Mesothelial cell of epicardium (in vitro differentiated cells): ENCODE measurements around the gene CTR9. TPM values are rescaled to one million over a fixed set of nuclear protein-coding genes. Genes with fewer than 3 reads are reported as not detected.

Experiments
- DNase-seq, 2 experiments: peaks; one replicate each; pipeline ENCODE4 v3.0.0; 2021; ENCODE audit warnings: low spot score in 2 of 2; ENCODE audit not compliant: unreplicated experiment in 2 of 2
- H3K27ac Mint-ChIP-seq: 2 replicates; pipeline ENCODE4 v1.8.0; 2021; ENCODE audit warnings: mixed read lengths
- H3K27me3 Mint-ChIP-seq: 2 replicates; pipeline ENCODE4 v1.8.0; 2021; ENCODE audit warnings: low read depth, mixed read lengths
- H3K36me3 Mint-ChIP-seq: 2 replicates; pipeline ENCODE4 v1.8.0; 2021; ENCODE audit warnings: mixed read lengths
- H3K4me1 Mint-ChIP-seq: 2 replicates; pipeline ENCODE4 v1.8.0; 2021; ENCODE audit warnings: mixed read lengths
- H3K4me3 Mint-ChIP-seq: 2 replicates; pipeline ENCODE4 v1.8.0; 2021; ENCODE audit warnings: mild to moderate bottlenecking, moderate library complexity, mixed read lengths
- H3K9me3 Mint-ChIP-seq: 2 replicates; pipeline ENCODE4 v1.8.0; 2021; ENCODE audit warnings: mixed read lengths
- total RNA-seq: library from RNA; stranded (reverse); gene quantifications from 3 replicates; pipeline ENCODE4 v1.2.1, GENCODE V29; 2021
- TF ChIP-seq, protein P1 (sequence below): fragments of 200-600 bp; sonication (generic); IDR thresholded peaks from one replicate; pipeline ENCODE4 v1.5.0; 2021; ENCODE audit warnings: antibody characterized with exemption; ENCODE audit not compliant: unreplicated experiment

The CTR9 gene
- total RNA-seq, 1 donor from 2014 or later = 33.2 TPM

DNA sequence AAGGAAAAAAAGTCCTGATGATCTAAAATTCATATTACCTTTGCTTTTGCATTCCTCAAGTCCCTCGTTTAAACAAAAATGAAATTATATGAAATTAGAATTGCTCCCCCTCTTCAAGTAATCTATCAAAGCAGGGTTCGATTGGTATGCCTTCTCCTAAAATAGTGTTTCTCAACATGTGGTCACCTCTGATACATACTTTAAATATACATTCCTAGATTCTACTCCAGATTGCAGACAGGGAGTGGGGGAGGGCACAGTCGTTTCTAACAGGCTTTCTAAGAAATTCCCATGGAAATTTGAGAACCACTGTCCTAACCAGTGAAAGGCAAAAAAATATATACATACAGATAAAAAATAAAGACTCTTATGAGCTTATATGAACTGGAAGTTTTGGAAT is 34.9 kb upstream of the CTR9 start:
- Mint-ChIP-seq H3K4me3 (no peak overlapping the region), H3K36me3 (no peaks in the 10 kb centered on the region), H3K9me3 (no peaks in the 10 kb centered on the region), H3K4me1 (peaks cover 25% of the 10 kb centered on the region), H3K27me3 (no peaks in the 10 kb centered on the region), H3K27ac (peak overlapping the region; percentile 84)
- DNase-seq = no peak
- TF ChIP-seq, protein P1, sequence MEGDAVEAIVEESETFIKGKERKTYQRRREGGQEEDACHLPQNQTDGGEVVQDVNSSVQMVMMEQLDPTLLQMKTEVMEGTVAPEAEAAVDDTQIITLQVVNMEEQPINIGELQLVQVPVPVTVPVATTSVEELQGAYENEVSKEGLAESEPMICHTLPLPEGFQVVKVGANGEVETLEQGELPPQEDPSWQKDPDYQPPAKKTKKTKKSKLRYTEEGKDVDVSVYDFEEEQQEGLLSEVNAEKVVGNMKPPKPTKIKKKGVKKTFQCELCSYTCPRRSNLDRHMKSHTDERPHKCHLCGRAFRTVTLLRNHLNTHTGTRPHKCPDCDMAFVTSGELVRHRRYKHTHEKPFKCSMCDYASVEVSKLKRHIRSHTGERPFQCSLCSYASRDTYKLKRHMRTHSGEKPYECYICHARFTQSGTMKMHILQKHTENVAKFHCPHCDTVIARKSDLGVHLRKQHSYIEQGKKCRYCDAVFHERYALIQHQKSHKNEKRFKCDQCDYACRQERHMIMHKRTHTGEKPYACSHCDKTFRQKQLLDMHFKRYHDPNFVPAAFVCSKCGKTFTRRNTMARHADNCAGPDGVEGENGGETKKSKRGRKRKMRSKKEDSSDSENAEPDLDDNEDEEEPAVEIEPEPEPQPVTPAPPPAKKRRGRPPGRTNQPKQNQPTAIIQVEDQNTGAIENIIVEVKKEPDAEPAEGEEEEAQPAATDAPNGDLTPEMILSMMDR = no peak

DNA sequence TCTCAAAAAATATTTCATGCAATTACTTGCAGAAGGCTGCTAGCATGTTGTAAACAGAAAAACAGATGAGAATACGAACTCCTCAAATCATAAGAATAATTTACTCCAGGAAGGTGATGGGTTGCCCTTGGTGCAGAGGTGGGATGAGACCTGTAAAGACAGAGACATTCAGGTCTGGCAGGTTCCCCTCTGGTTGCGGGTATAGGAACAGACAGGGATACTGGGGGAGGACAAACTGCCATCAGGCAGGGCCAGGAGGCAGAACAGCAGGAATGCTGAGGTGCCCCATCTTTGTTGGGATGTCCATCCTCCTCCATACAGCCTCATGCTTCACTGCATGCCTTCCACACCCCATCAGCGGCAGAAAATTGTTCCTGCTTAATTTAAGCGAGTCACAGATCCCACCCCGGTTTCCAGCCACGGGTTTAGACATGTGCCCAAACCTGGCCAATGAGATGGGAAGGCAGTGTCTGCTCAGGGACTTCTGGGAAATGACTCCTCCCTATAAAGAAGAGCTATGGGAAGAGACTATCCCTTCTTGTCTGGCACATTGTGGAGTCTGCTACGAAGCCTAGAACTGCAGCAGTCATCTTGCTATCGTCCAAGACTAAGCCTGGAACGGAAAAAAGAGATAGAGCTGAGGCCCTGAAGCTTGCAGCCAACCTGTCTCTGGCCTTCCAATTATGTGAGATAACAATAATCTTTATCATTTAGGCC is 34.3 kb upstream of the CTR9 start:
- no peak for DNase-seq
- Mint-ChIP-seq H3K4me1 (peaks cover 25% of the 10 kb centered on the region), H3K4me3 (no peak overlapping the region), H3K27ac (peak overlapping the region; percentile 84), H3K27me3 (no peaks in the 10 kb centered on the region), H3K9me3 (no peaks in the 10 kb centered on the region), H3K36me3 (no peaks in the 10 kb centered on the region)
- TF ChIP-seq, protein P1 = no peak

DNA sequence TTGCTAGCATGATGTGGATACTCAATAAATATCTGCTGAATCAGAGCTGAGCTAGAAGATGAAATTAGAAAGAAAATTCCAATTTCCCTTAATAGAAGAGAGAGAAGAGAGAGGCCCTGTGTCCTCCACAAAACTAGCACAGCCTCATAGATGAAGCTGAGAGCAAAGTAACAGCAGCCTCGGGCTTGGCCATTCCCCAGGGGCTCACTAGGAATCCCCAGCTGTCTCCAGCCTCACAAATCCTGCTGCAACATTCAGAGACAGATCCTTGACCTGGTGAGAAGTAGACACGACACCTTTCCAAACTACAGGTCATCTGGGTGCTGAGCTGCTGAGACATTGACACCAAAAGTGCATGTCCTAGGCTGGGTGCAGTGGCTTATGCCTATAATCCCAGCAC is 31.4 kb upstream of the CTR9 start:
- Mint-ChIP-seq H3K4me1 (peaks cover 25% of the 10 kb centered on the region), H3K27me3 (no peaks in the 10 kb centered on the region), H3K36me3 (no peaks in the 10 kb centered on the region), H3K27ac (no peak overlapping the region), H3K9me3 (no peaks in the 10 kb centered on the region), H3K4me3 (no peak overlapping the region)
- TF ChIP-seq, protein P1 = no peak
- no peak for DNase-seq

DNA sequence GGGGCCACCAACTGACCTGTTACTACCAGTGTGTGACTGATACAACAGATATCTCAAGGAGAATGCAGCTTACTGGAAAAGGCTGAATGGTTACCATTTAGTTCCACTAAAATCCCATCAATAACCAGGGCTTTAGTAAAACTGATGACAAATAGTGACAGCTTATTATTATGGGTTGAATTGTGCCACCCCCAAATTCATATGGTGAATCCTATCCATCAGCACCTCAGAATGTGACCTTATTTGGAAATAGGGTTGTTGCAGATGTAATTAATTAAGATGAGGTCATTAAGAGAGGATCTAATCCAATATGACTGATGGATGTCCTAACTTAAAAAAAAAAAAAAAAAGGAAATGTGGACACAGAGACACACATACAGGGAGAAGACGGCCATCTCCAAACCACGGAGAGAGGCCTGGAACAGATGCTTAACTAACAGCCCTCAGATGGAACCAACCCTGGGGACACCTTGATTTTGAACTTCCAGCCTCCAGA is 30.1 kb upstream of the CTR9 start:
- H3K27me3 Mint-ChIP-seq = no peaks in the 10 kb centered on the region
- H3K9me3 Mint-ChIP-seq = no peaks in the 10 kb centered on the region
- no peak overlapping the region for H3K4me3 Mint-ChIP-seq
- no peaks in the 10 kb centered on the region for H3K36me3 Mint-ChIP-seq
- peaks cover 18% of the 10 kb centered on the region for H3K4me1 Mint-ChIP-seq
- H3K27ac Mint-ChIP-seq = no peak overlapping the region
- DNase-seq = no peak
- TF ChIP-seq, protein P1 = no peak

DNA sequence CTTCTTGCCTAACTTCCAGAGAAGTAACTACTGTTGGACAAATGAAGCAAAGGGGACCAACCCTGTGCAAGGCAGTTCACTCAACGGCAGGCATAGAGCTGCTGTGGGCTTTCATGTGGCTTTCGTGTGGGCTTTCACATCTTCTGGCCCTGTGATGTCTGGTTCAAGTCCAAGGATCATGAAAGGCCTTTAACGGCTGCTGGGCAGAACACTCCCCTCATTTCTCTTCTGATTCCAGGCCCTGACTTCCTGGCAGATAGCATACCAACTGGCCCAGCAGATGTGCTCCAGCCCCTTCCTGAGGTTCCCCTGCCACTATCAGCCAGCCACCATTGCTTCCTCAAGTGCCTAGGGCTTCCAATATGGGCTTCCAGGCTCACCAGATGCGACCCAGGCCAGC is 28.7 kb upstream of the CTR9 start:
- Mint-ChIP-seq H3K4me1 (peaks cover 8% of the 10 kb centered on the region), H3K9me3 (no peaks in the 10 kb centered on the region)
- TF ChIP-seq, protein P1 = no peak

More for the DNA sequence above, 28.7 kb upstream of the CTR9 start:
- no peak for DNase-seq
- Mint-ChIP-seq H3K36me3 (no peaks in the 10 kb centered on the region), H3K27me3 (no peaks in the 10 kb centered on the region), H3K27ac (no peak overlapping the region), H3K4me3 (no peak overlapping the region)
